ENCODE data around the gene POLRMT.

DNA sequence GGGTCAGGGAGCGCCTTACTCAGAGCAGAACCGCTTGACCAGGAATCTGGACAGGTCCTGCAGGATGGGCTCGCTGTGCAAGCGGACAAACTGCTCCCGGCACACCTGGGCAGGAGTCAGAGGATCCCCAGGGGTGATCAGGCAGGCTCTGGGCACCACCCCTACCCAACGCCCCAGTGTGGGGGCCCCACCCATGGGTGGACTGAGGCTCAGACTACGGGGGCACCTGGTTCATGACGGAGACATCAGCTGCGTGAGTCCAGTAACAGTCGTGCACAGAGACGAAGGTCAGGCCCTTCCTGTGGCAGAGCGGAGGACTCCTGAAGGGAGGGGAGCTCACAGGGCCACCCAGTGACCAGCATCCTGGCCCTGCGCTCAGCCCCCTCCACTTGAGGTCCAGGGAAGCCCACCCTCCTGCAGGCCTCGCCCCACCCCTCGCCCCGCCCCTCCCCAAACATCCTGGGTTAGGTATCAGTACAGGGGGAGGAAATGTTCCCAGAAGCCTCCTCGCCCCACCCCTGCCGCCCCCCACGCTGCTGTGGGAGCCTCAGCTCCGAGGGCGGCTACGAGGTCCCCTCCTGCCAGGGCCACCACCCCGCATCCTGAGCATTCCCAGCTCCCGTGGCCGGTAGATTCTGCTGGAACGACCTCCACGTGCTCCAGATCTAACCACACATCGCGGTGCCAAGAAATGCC lies 15.6 kb downstream of the POLRMT start:
- TF ChIP-seq CTCF (IDR thresholded peaks at IDR 0.05) (no peak), POLR2A (IDR thresholded peaks at IDR 0.05) (no peak)

All from adrenal gland (tissue), 5 donors.